Loucy (cell line): ENCODE data around the gene GLP2R.

Experiments
- H2AFZ ChIP-seq: fragments of 200-600 bp; sonication (generic); 2 replicates; pipeline ENCODE4 v1.6.0; 2016; ENCODE audit warnings: antibody characterized with exemption, mild to moderate bottlenecking, low read length, moderate library complexity
- H3F3A ChIP-seq: fragments of 200-600 bp; 2 replicates; pipeline ENCODE4 v1.6.0; 2016; ENCODE audit warnings: antibody characterized with exemption, low read depth, mild to moderate bottlenecking
- H3K27me3 ChIP-seq: fragments of 200-600 bp; sonication (generic); 2 replicates; pipeline ENCODE4 v1.6.1; 2014; ENCODE audit warnings: low read length, mild to moderate bottlenecking; ENCODE audit not compliant: insufficient read depth, poor library complexity, severe bottlenecking
- H3K36me3 ChIP-seq: fragments of 200-600 bp; sonication (generic); 2 replicates; pipeline ENCODE4 v1.6.1; 2016; ENCODE audit warnings: low read length; ENCODE audit not compliant: insufficient read depth
- H3K4me1 ChIP-seq: fragments of 200-600 bp; sonication (generic); 2 replicates; pipeline ENCODE4 v1.5.1; 2014; ENCODE audit warnings: low read length, mild to moderate bottlenecking; ENCODE audit not compliant: insufficient read depth, poor library complexity, severe bottlenecking
- H3K4me2 ChIP-seq: fragments of 200-600 bp; sonication (generic); 2 replicates; pipeline ENCODE4 v1.6.0; 2014; ENCODE audit warnings: antibody characterized with exemption, low read length, low read depth, mild to moderate bottlenecking; ENCODE audit not compliant: poor library complexity, severe bottlenecking
- H3K4me3 ChIP-seq: fragments of 200-600 bp; sonication (generic); 2 replicates; pipeline ENCODE4 v1.5.1; 2014; ENCODE audit warnings: low read length, mild to moderate bottlenecking, mixed read lengths; ENCODE audit not compliant: poor library complexity, severe bottlenecking
- H3K79me2 ChIP-seq: fragments of 200-600 bp; sonication (generic); 2 replicates; pipeline ENCODE4 v1.6.1; 2014; ENCODE audit warnings: low read length; ENCODE audit not compliant: insufficient read depth
- H3K9ac ChIP-seq: fragments of 200-600 bp; sonication (generic); 2 replicates; pipeline ENCODE4 v1.6.0; 2014; ENCODE audit warnings: mild to moderate bottlenecking, low read depth, low read length, moderate library complexity; ENCODE audit not compliant: poor library complexity, severe bottlenecking
- H3K9me2 ChIP-seq: fragments of 200-600 bp; sonication (generic); replicated peaks from 2 replicates; pipeline ENCODE4 v1.6.1; 2016; ENCODE audit warnings: low read depth, low read length, mixed read lengths
- H3K9me3 ChIP-seq: fragments of 200-600 bp; sonication (generic); 2 replicates; pipeline ENCODE4 v1.6.1; 2014; ENCODE audit warnings: mild to moderate bottlenecking, antibody characterized with exemption, low read length, low read depth; ENCODE audit not compliant: insufficient read depth
- H4K20me1 ChIP-seq: fragments of 200-600 bp; sonication (generic); 2 replicates; pipeline ENCODE4 v1.6.0; 2014; ENCODE audit warnings: antibody characterized with exemption, low read length, mild to moderate bottlenecking; ENCODE audit not compliant: insufficient read depth, poor library complexity, severe bottlenecking
- EZH2phosphoT487 ChIP-seq: fragments of 200-600 bp; IDR thresholded peaks from 2 replicates; pipeline ENCODE4 v1.6.1; 2018; ENCODE audit warnings: antibody characterized with exemption, mild to moderate bottlenecking, moderate library complexity, borderline replicate concordance
- TF ChIP-seq, protein P1 (sequence below): fragments of 200-600 bp; sonication (generic); conservative IDR thresholded peaks from 2 replicates; pipeline ENCODE4 v1.5.1; 2014; ENCODE audit warnings: mild to moderate bottlenecking, antibody characterized with exemption, low read length

The GLP2R gene

GRCh38 chr17:9924735-9925191 lies 99.0 kb downstream of the GLP2R start:
- Histone ChIP-seq H3K79me2 (no peaks in the 10 kb centered on the region), H3F3A (no peaks in the 10 kb centered on the region), H3K4me2 (no peak overlapping the region), H4K20me1 (no peaks in the 10 kb centered on the region), H3K36me3 (peaks cover 29% of the 10 kb centered on the region; the same call in 1 of the 2 replicates), H2AFZ (no peak overlapping the region), H3K9me3 (no peaks in the 10 kb centered on the region), H3K27me3 (no peaks in the 10 kb centered on the region), H3K9me2 (no peaks in the 10 kb centered on the region), H3K4me1 (no peaks in the 10 kb centered on the region), H3K9ac (no peak overlapping the region), H3K4me3 (no peak overlapping the region)
- TF ChIP-seq EZH2phosphoT487, result no peak
- TF ChIP-seq, protein P1, sequence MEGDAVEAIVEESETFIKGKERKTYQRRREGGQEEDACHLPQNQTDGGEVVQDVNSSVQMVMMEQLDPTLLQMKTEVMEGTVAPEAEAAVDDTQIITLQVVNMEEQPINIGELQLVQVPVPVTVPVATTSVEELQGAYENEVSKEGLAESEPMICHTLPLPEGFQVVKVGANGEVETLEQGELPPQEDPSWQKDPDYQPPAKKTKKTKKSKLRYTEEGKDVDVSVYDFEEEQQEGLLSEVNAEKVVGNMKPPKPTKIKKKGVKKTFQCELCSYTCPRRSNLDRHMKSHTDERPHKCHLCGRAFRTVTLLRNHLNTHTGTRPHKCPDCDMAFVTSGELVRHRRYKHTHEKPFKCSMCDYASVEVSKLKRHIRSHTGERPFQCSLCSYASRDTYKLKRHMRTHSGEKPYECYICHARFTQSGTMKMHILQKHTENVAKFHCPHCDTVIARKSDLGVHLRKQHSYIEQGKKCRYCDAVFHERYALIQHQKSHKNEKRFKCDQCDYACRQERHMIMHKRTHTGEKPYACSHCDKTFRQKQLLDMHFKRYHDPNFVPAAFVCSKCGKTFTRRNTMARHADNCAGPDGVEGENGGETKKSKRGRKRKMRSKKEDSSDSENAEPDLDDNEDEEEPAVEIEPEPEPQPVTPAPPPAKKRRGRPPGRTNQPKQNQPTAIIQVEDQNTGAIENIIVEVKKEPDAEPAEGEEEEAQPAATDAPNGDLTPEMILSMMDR, result peak; percentile 92

DNA sequence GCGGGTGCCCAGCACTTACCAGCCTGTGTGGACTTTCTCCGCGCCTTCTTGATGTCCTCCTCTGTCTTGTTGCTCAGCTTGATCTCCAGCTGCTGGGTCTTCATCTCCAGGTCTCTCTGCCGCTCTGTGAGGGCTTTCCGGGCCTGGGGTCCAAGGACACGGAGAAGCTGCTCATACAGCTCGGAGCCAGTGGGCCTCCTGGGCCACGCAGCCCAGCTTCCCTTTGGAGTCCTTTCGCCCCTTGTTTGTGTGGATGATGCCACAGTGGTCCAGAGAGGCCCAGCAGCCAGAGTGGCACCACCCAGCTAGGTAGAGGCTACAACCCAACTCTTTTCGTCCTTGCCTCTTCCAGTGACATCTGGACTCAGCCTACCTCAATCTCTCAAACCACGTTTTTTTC lies 99.7 kb downstream of the GLP2R start:
- Histone ChIP-seq H3K4me1 (no peaks in the 10 kb centered on the region), H3K9me2 (no peaks in the 10 kb centered on the region), H3K79me2 (no peaks in the 10 kb centered on the region), H3K36me3 (peaks cover 23% of the 10 kb centered on the region; the same call in 1 of the 2 replicates), H3K27me3 (no peaks in the 10 kb centered on the region), H3K4me2 (no peak overlapping the region), H3K9ac (no peak overlapping the region), H3K9me3 (no peaks in the 10 kb centered on the region), H3K4me3 (no peak overlapping the region), H3F3A (no peaks in the 10 kb centered on the region), H2AFZ (no peak overlapping the region), H4K20me1 (no peaks in the 10 kb centered on the region)
- TF ChIP-seq EZH2phosphoT487, result no peak
- TF ChIP-seq, protein P1, result no peak

DNA sequence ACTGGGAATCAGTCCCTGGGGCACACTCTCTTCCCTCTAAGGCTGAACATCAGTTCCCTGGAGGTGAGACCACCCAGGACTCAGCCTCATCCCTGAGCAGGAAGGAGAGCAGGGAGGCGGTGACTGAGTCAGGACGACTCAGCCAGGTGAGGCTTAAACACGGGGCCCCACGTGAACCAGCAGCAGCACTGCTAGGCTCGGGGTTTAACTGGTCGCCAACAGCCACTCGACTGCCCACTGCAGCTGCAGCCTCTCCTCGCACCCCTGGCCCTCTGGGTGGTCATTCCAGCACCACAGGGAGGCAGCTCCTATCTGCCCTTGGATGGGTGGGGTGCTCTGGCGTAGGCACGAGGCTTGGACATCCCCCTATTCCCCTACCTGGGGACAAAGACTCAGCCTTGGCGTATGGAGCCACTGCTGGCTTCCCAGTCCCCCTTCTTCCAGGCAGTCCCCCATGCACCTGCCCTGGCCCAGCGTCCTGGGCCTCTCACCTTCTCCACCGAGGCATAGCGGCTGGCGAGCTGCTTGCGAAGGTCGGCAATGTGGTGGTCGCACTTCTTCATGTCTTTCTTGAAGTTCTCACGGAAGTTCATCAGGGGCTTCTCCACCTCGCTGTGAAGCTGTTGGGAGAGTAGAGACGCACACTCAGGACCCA lies 100.6 kb downstream of the GLP2R start:
- Histone ChIP-seq H3K4me2 (no peak overlapping the region), H3K4me3 (no peak overlapping the region), H3K9ac (no peak overlapping the region), H3K9me2 (no peaks in the 10 kb centered on the region), H3K4me1 (no peaks in the 10 kb centered on the region), H3K36me3 (peaks cover 24% of the 10 kb centered on the region; the same call in 1 of the 2 replicates), H2AFZ (no peak overlapping the region), H3K9me3 (no peaks in the 10 kb centered on the region), H4K20me1 (no peaks in the 10 kb centered on the region), H3K79me2 (no peaks in the 10 kb centered on the region), H3F3A (no peaks in the 10 kb centered on the region), H3K27me3 (no peaks in the 10 kb centered on the region)
- TF ChIP-seq EZH2phosphoT487, result no peak
- TF ChIP-seq, protein P1, result no peak
